Measurements from ENCODE around the gene SMYD4.

Gene SMYD4

GRCh38 chr17:1829592-1830257 lies at the start of gene SMYD4, which contains the start of gene RPA1:
TSS of gene SMYD4 (minus strand) at chr17:1829902. CDS start at chr17:1827994, 1,908 bp downstream.
TSS of gene RPA1 (plus strand) at chr17:1830005. CDS start at chr17:1830094, 89 bp downstream.
- no peak for TF ChIP-seq MYC (IDR thresholded peaks at IDR 0.05; ENCODE audit: low read depth, low read length)
- peak; percentile 87 for TF ChIP-seq MAX (IDR thresholded peaks at IDR 0.05; ENCODE audit: low read depth, low read length)
- peak; percentile 53 for TF ChIP-seq POLR2A (IDR thresholded peaks at IDR 0.05; ENCODE audit: extremely low read depth, insufficient read length)
- no peak for TF ChIP-seq CTCF (IDR thresholded peaks at IDR 0.05; ENCODE audit: low read depth, low read length)
- H3K4me3 ChIP-seq (ENCODE audit: low read depth, low read length): peak within 1 kb of the TSS; percentile 90
- DNase-seq (ENCODE audit: low read depth): peak; percentile 89

- TF ChIP-seq MYC (IDR thresholded peaks at IDR 0.05; ENCODE audit: low read depth, low read length) (no peak), CTCF (IDR thresholded peaks at IDR 0.05; ENCODE audit: low read depth, low read length) (no peak), POLR2A (IDR thresholded peaks at IDR 0.05; ENCODE audit: extremely low read depth, insufficient read length) (no peak), MAX (IDR thresholded peaks at IDR 0.05; ENCODE audit: low read depth, low read length) (no peak)
- H3K4me3 ChIP-seq (ENCODE audit: low read depth, low read length): no peak overlapping the region
- DNase-seq (ENCODE audit: low read depth): no peak
Observed at GRCh38 chr17:1878419-1879121, 48.9 kb upstream of the SMYD4 start.

GRCh38 chr17:1875597-1875996 lies 45.9 kb upstream of the SMYD4 start:
- TF ChIP-seq CTCF (IDR thresholded peaks at IDR 0.05; ENCODE audit: low read depth, low read length) (no peak), MAX (IDR thresholded peaks at IDR 0.05; ENCODE audit: low read depth, low read length) (no peak), POLR2A (IDR thresholded peaks at IDR 0.05; ENCODE audit: extremely low read depth, insufficient read length) (no peak), MYC (IDR thresholded peaks at IDR 0.05; ENCODE audit: low read depth, low read length) (no peak)
- DNase-seq (ENCODE audit: low read depth): no peak
- H3K4me3 ChIP-seq (ENCODE audit: low read depth, low read length): no peak overlapping the region

- no peak for DNase-seq (ENCODE audit: low read depth)
- H3K4me3 ChIP-seq (ENCODE audit: low read depth, low read length): no peak overlapping the region
Observed at GRCh38 chr17:1873418-1873817, 43.7 kb upstream of the SMYD4 start.

GRCh38 chr17:1872976-1873375 lies 43.3 kb upstream of the SMYD4 start:
- DNase-seq (ENCODE audit: low read depth): no peak
- no peak overlapping the region for H3K4me3 ChIP-seq (ENCODE audit: low read depth, low read length)
- TF ChIP-seq MYC (IDR thresholded peaks at IDR 0.05; ENCODE audit: low read depth, low read length) (no peak), POLR2A (IDR thresholded peaks at IDR 0.05; ENCODE audit: extremely low read depth, insufficient read length) (no peak), CTCF (IDR thresholded peaks at IDR 0.05; ENCODE audit: low read depth, low read length) (no peak), MAX (IDR thresholded peaks at IDR 0.05; ENCODE audit: low read depth, low read length) (no peak)

More at GRCh38 chr17:1873418-1873817, 43.7 kb upstream of the SMYD4 start:
- TF ChIP-seq MYC (IDR thresholded peaks at IDR 0.05; ENCODE audit: low read depth, low read length): no peak
- TF ChIP-seq CTCF (IDR thresholded peaks at IDR 0.05; ENCODE audit: low read depth, low read length): no peak
- TF ChIP-seq MAX (IDR thresholded peaks at IDR 0.05; ENCODE audit: low read depth, low read length): no peak
- TF ChIP-seq POLR2A (IDR thresholded peaks at IDR 0.05; ENCODE audit: extremely low read depth, insufficient read length): no peak

All from NB4 (cell line).